HG03354 (cell line): ENCODE results near the gene SOX12.
A peak's percentile ranks its signal among the peaks of the same experiment; 100 is the strongest.

Source experiments
- ATAC-seq: cut with Tn5 transposase; IDR thresholded peaks from one replicate; pipeline ENCODE4 v1.9.1; 2021; ENCODE audit warnings: mild to moderate bottlenecking; ENCODE audit not compliant: unreplicated experiment, poor library complexity, severe bottlenecking

SOX12 gene

GRCh38 chr20:325045-325888, at the start of gene SOX12:
Gene SOX12 (plus strand): TSS chr20:325552. CDS start chr20:325925, 373 bp downstream.
- peak; percentile 76 for ATAC-seq

GRCh38 chr20:275791-276190, 49.6 kb upstream of the SOX12 start:
- no peak for ATAC-seq

GRCh38 chr20:276620-277495, 48.5 kb upstream of the SOX12 start:
- no peak for ATAC-seq

GRCh38 chr20:277496-277781, 47.9 kb upstream of the SOX12 start:
- ATAC-seq: no peak

GRCh38 chr20:278181-278580, 47.2 kb upstream of the SOX12 start:
- ATAC-seq: no peak

GRCh38 chr20:278607-279571, 46.5 kb upstream of the SOX12 start:
- no peak for ATAC-seq

- ATAC-seq: no peak
Observed at GRCh38 chr20:284172-284571, 41.2 kb upstream of the SOX12 start.

GRCh38 chr20:286508-286907, 38.8 kb upstream of the SOX12 start:
- ATAC-seq: no peak

- no peak for ATAC-seq
Observed at GRCh38 chr20:288956-289692, 36.2 kb upstream of the SOX12 start.

GRCh38 chr20:289693-290083, 35.7 kb upstream of the SOX12 start:
- no peak for ATAC-seq

- ATAC-seq: peak; percentile 85
Observed at GRCh38 chr20:290084-290831, 35.1 kb upstream of the SOX12 start, which contains the start of gene C20orf96. Gene C20orf96 (minus strand): TSS chr20:290750. CDS start chr20:290610, 140 bp downstream.

GRCh38 chr20:294602-295001, 30.8 kb upstream of the SOX12 start:
- ATAC-seq: no peak

GRCh38 chr20:295804-296203, 29.5 kb upstream of the SOX12 start:
- no peak for ATAC-seq

- ATAC-seq: peak; percentile 87
Observed at GRCh38 chr20:297098-297924, 28.0 kb upstream of the SOX12 start, which contains the start of gene ZCCHC3. Gene ZCCHC3 (plus strand): TSS chr20:297570. CDS start chr20:297587, 17 bp downstream.

- peak; percentile 30 for ATAC-seq
Observed at GRCh38 chr20:297925-298775, 27.2 kb upstream of the SOX12 start.

GRCh38 chr20:298776-299391, 26.5 kb upstream of the SOX12 start:
- ATAC-seq: no peak
